ENCODE measurements around the gene GNAO1.

GNAO1 gene

GRCh38 chr16:56265184-56265583 lies 73.9 kb downstream of the GNAO1 start:
- in situ Hi-C loops (cut with HindIII; ENCODE audit: low pct_unique_long_range_greater_than_20kb, low sequenced_read_pairs), result no loop called here
- TF ChIP-seq JUND (IDR thresholded peaks at IDR 0.05; ENCODE audit: low read depth), result no peak
- DNase-seq (ENCODE audit: low read depth in 1 of 2, low spot score in 1 of 2), result no peak

- DNase-seq (ENCODE audit: low read depth in 1 of 2, low spot score in 1 of 2), result no peak
- TF ChIP-seq JUND (IDR thresholded peaks at IDR 0.05; ENCODE audit: low read depth), result no peak
- in situ Hi-C loops (cut with HindIII; ENCODE audit: low pct_unique_long_range_greater_than_20kb, low sequenced_read_pairs), result no loop called here
Measured at GRCh38 chr16:56265746-56266145, 74.5 kb downstream of the GNAO1 start.

- in situ Hi-C loops (cut with HindIII; ENCODE audit: low pct_unique_long_range_greater_than_20kb, low sequenced_read_pairs), result no loop called here
- no peak for DNase-seq (ENCODE audit: low read depth in 1 of 2, low spot score in 1 of 2)
- no peak for TF ChIP-seq JUND (IDR thresholded peaks at IDR 0.05; ENCODE audit: low read depth)
Measured at GRCh38 chr16:56266641-56267607, 75.6 kb downstream of the GNAO1 start.

- DNase-seq (ENCODE audit: low read depth in 1 of 2, low spot score in 1 of 2), result no peak
- TF ChIP-seq JUND (IDR thresholded peaks at IDR 0.05; ENCODE audit: low read depth), result no peak
- in situ Hi-C loops (cut with HindIII; ENCODE audit: low pct_unique_long_range_greater_than_20kb, low sequenced_read_pairs), result no loop called here
Measured at GRCh38 chr16:56267888-56268287, 76.6 kb downstream of the GNAO1 start.

GRCh38 chr16:56268799-56269198 lies 77.5 kb downstream of the GNAO1 start:
- no peak for TF ChIP-seq JUND (IDR thresholded peaks at IDR 0.05; ENCODE audit: low read depth)
- no peak for DNase-seq (ENCODE audit: low read depth in 1 of 2, low spot score in 1 of 2)
- in situ Hi-C loops (cut with HindIII; ENCODE audit: low pct_unique_long_range_greater_than_20kb, low sequenced_read_pairs), result no loop called here

- DNase-seq (ENCODE audit: low read depth in 1 of 2, low spot score in 1 of 2), result no peak
- in situ Hi-C loops (cut with HindIII; ENCODE audit: low pct_unique_long_range_greater_than_20kb, low sequenced_read_pairs), result no loop called here
- no peak for TF ChIP-seq JUND (IDR thresholded peaks at IDR 0.05; ENCODE audit: low read depth)
Measured at GRCh38 chr16:56269281-56269680, 78.0 kb downstream of the GNAO1 start.

- in situ Hi-C loops (cut with HindIII; ENCODE audit: low pct_unique_long_range_greater_than_20kb, low sequenced_read_pairs), result no loop called here
- no peak for TF ChIP-seq JUND (IDR thresholded peaks at IDR 0.05; ENCODE audit: low read depth)
- peak in 1 of 2 experiments; percentile 31 for DNase-seq (ENCODE audit: low read depth in 1 of 2, low spot score in 1 of 2)
Measured at GRCh38 chr16:56269811-56270684, 78.8 kb downstream of the GNAO1 start.

GRCh38 chr16:56270828-56271227 lies 79.5 kb downstream of the GNAO1 start:
- no peak for TF ChIP-seq JUND (IDR thresholded peaks at IDR 0.05; ENCODE audit: low read depth)
- DNase-seq (ENCODE audit: low read depth in 1 of 2, low spot score in 1 of 2), result no peak
- in situ Hi-C loops (cut with HindIII; ENCODE audit: low pct_unique_long_range_greater_than_20kb, low sequenced_read_pairs), result no loop called here

- no peak for DNase-seq (ENCODE audit: low read depth in 1 of 2, low spot score in 1 of 2)
- TF ChIP-seq JUND (IDR thresholded peaks at IDR 0.05; ENCODE audit: low read depth), result no peak
- in situ Hi-C loops (cut with HindIII; ENCODE audit: low pct_unique_long_range_greater_than_20kb, low sequenced_read_pairs), result no loop called here
Measured at GRCh38 chr16:56272583-56272894, 81.2 kb downstream of the GNAO1 start.

- DNase-seq (ENCODE audit: low read depth in 1 of 2, low spot score in 1 of 2), result no peak
- in situ Hi-C loops (cut with HindIII; ENCODE audit: low pct_unique_long_range_greater_than_20kb, low sequenced_read_pairs), result no loop called here
- no peak for TF ChIP-seq JUND (IDR thresholded peaks at IDR 0.05; ENCODE audit: low read depth)
Measured at GRCh38 chr16:56273615-56274014, 82.3 kb downstream of the GNAO1 start.

- in situ Hi-C loops (cut with HindIII; ENCODE audit: low pct_unique_long_range_greater_than_20kb, low sequenced_read_pairs), result no loop called here
- TF ChIP-seq JUND (IDR thresholded peaks at IDR 0.05; ENCODE audit: low read depth), result no peak
- no peak for DNase-seq (ENCODE audit: low read depth in 1 of 2, low spot score in 1 of 2)
Measured at GRCh38 chr16:56274369-56274768, 83.1 kb downstream of the GNAO1 start.

- in situ Hi-C loops (cut with HindIII; ENCODE audit: low pct_unique_long_range_greater_than_20kb, low sequenced_read_pairs), result no loop called here
- no peak for TF ChIP-seq JUND (IDR thresholded peaks at IDR 0.05; ENCODE audit: low read depth)
- no peak for DNase-seq (ENCODE audit: low read depth in 1 of 2, low spot score in 1 of 2)
Measured at GRCh38 chr16:56275076-56275475, 83.8 kb downstream of the GNAO1 start.

GRCh38 chr16:56275801-56276200 lies 84.5 kb downstream of the GNAO1 start:
- no peak for DNase-seq (ENCODE audit: low read depth in 1 of 2, low spot score in 1 of 2)
- TF ChIP-seq JUND (IDR thresholded peaks at IDR 0.05; ENCODE audit: low read depth), result no peak

More at GRCh38 chr16:56275801-56276200, 84.5 kb downstream of the GNAO1 start:
- in situ Hi-C loops (cut with HindIII; ENCODE audit: low pct_unique_long_range_greater_than_20kb, low sequenced_read_pairs), result no loop called here
